IPS-NIHi7 (cell line): ENCODE measurements around the gene RAB3GAP1.
A peak's percentile ranks its signal among the peaks of the same experiment; 100 is the strongest.

Experiments
- DNase-seq: peaks from one replicate; pipeline ENCODE4 v3.0.0; 2012; ENCODE audit warnings: mixed read lengths; ENCODE audit errors: extremely low spot score

RAB3GAP1 gene

GRCh38 chr2:135164431-135164830 is 112.3 kb downstream of the RAB3GAP1 start:
- no peak for DNase-seq

- no peak for DNase-seq
Observed at GRCh38 chr2:135167273-135167672, 115.2 kb downstream of the RAB3GAP1 start.

- DNase-seq: no peak
Observed at GRCh38 chr2:135168204-135168856, 116.2 kb downstream of the RAB3GAP1 start.

- no peak for DNase-seq
Observed at GRCh38 chr2:135169900-135170753, 118.0 kb downstream of the RAB3GAP1 start.

GRCh38 chr2:135174049-135174809 is 122.1 kb downstream of the RAB3GAP1 start:
- DNase-seq: no peak

GRCh38 chr2:135174810-135175093 is 122.7 kb downstream of the RAB3GAP1 start:
- no peak for DNase-seq

- no peak for DNase-seq
Observed at GRCh38 chr2:135175177-135175576, 123.1 kb downstream of the RAB3GAP1 start.

- DNase-seq: no peak
Observed at GRCh38 chr2:135179689-135180088, 127.6 kb downstream of the RAB3GAP1 start.

GRCh38 chr2:135182190-135182589 is 130.1 kb downstream of the RAB3GAP1 start:
- DNase-seq: no peak

GRCh38 chr2:135182601-135183000 is 130.5 kb downstream of the RAB3GAP1 start:
- DNase-seq: no peak

GRCh38 chr2:135183822-135184221 is 131.7 kb downstream of the RAB3GAP1 start:
- DNase-seq: no peak

GRCh38 chr2:135186054-135186453 is 134.0 kb downstream of the RAB3GAP1 start:
- DNase-seq: no peak

GRCh38 chr2:135187270-135187669 is 135.2 kb downstream of the RAB3GAP1 start:
- DNase-seq: no peak

- no peak for DNase-seq
Observed at GRCh38 chr2:135189148-135189547, 137.1 kb downstream of the RAB3GAP1 start.

GRCh38 chr2:135190799-135191198 is 138.7 kb downstream of the RAB3GAP1 start:
- DNase-seq: no peak

GRCh38 chr2:135198481-135198880 is 146.4 kb downstream of the RAB3GAP1 start:
- DNase-seq: no peak

- no peak for DNase-seq
Observed at GRCh38 chr2:135202751-135203150, 150.7 kb downstream of the RAB3GAP1 start.

GRCh38 chr2:135203944-135204343 is 151.9 kb downstream of the RAB3GAP1 start:
- DNase-seq: no peak

GRCh38 chr2:135208016-135208415 is 155.9 kb downstream of the RAB3GAP1 start:
- DNase-seq: no peak

- peak; percentile 26 for DNase-seq
Observed at GRCh38 chr2:135212757-135213156, 160.7 kb downstream of the RAB3GAP1 start.

GRCh38 chr2:135218426-135218825 is 166.3 kb downstream of the RAB3GAP1 start:
- no peak for DNase-seq

GRCh38 chr2:135219226-135219625 is 167.1 kb downstream of the RAB3GAP1 start:
- DNase-seq: no peak
